ENCODE results near the gene NUAK1.
A peak's percentile ranks its signal among the peaks of the same experiment; 100 is the strongest.

NUAK1 gene

DNA sequence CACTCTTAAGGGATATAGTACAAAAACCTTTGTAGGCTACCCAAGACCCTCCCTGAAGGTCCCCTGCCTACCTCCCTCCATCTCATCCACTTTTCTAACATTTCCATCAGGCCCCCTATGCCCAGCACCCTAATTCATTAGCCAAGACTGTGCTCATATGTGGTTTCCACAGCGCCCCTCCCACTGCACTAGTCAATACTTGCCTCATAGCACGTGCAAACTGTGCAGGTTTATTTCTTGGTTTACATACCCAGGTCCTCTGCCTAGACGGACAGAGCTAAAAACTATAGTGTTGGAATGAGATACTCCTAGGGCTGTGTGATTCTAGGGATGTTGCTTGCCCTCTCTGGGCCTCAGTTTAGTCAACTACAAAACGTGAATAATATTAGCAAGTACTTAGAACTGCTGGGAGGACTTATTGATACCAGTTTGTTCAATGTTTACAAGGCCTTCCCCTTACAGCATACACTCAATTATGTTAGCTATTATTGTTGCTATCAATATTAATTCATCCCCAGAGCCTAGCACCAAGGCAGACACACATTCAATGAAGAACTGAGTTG is 50.4 kb downstream of the NUAK1 start:
- no peak for DNase-seq (ENCODE audit: low read depth, low spot score)
- TF ChIP-seq, protein P1, sequence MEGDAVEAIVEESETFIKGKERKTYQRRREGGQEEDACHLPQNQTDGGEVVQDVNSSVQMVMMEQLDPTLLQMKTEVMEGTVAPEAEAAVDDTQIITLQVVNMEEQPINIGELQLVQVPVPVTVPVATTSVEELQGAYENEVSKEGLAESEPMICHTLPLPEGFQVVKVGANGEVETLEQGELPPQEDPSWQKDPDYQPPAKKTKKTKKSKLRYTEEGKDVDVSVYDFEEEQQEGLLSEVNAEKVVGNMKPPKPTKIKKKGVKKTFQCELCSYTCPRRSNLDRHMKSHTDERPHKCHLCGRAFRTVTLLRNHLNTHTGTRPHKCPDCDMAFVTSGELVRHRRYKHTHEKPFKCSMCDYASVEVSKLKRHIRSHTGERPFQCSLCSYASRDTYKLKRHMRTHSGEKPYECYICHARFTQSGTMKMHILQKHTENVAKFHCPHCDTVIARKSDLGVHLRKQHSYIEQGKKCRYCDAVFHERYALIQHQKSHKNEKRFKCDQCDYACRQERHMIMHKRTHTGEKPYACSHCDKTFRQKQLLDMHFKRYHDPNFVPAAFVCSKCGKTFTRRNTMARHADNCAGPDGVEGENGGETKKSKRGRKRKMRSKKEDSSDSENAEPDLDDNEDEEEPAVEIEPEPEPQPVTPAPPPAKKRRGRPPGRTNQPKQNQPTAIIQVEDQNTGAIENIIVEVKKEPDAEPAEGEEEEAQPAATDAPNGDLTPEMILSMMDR (IDR thresholded peaks at IDR 0.05; ENCODE audit: low read depth, low read length), result no peak
- in situ Hi-C loops (cut with HindIII; ENCODE audit: low sequenced_read_pairs), result no loop called here
- H3K4me3 ChIP-seq (ENCODE audit: low read depth, low read length), result no peak overlapping the region

DNA sequence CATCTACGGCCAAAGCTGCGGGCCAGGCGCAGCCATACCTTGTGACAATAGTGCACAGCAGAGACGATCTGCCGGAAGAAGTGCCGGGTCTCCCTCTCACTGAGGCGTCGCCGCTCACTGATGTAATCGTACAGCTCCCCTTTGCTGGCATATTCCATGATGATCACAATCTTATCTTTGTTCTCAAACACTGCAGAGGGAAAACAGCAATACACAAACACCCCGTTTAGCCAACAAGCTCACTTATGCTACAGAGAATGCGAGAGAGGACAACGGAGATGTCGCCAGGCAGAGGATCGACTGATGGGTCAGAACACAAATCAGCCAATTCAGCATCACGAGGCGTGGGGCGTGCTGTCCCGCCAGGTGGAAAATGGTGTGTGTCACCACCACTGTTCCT is 52.1 kb downstream of the NUAK1 start:
- H3K4me3 ChIP-seq (ENCODE audit: low read depth, low read length), result no peak overlapping the region
- TF ChIP-seq, protein P1 (IDR thresholded peaks at IDR 0.05; ENCODE audit: low read depth, low read length), result no peak
- in situ Hi-C loops (cut with HindIII; ENCODE audit: low sequenced_read_pairs), result no loop called here
- DNase-seq (ENCODE audit: low read depth, low spot score), result no peak

DNA sequence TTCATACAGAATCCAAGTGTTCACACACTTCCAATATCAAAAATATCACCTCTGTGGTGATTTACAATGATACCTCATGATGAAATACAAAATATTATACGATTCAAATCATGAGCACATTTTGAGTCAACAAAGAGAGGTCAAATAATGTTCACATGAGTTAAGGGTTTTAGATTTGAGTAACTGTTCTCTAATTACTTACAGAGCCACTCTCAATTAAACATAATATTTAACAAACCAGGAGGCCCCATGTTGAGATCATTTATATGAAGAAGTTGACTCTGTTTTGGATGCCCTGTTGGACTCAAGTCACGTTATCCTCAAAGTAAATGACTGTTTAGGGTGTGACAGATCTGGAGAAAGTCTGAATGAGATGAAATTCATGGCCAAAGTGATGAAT is 53.5 kb downstream of the NUAK1 start:
- in situ Hi-C loops (cut with HindIII; ENCODE audit: low sequenced_read_pairs), result no loop called here
- TF ChIP-seq, protein P1 (IDR thresholded peaks at IDR 0.05; ENCODE audit: low read depth, low read length), result no peak
- H3K4me3 ChIP-seq (ENCODE audit: low read depth, low read length), result no peak overlapping the region
- no peak for DNase-seq (ENCODE audit: low read depth, low spot score)

DNA sequence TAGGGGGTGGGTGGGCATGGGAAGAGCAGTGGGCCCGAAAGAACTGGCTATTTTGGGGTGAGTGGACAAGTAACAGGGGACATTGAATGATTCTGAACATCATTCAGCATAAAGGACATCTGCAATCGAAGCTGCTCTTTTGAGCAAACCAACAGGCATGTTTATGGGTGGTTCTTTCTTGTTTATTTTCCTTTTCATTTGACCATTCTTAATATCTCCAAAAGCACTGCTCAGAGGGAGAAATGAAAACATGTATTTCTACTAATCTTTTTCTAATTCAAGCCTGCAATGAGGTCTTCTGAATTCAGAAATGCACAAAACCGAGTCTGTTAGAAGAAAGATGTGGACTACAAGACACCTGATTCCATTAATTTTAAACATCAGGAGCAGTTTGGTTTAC is 54.0 kb downstream of the NUAK1 start:
- TF ChIP-seq, protein P1 (IDR thresholded peaks at IDR 0.05; ENCODE audit: low read depth, low read length), result no peak

DNA sequence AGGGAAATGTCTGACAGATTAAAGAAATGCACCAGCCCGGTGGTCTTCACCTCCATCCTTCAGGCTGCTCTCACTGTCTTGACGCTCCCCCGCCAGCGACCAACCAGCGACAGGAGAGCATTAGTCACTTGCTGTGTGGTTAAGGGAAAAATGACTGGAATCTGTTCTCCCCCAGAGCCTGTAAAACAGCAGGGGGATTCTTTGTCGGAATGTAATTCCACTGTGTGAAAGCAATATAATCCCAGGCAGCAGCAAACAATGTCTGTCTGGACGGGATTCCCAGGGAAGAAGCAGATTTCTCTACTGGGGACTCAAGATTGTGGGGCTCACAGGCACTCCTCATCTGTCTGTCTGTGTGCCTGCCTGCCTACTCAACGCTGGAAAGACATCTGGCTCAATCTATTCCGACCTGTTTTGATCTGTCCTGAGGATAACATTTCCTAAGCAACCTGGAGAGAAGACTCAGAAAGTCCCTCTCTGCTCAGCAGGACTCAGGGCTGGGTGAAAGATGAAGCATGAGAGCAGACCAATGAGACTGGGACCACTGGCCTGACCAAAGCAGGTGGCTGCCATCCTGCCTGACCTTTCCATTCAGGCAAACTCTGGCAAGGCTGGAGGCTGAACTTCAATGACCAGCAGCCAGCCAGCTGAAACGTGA is 54.6 kb downstream of the NUAK1 start:
- H3K4me3 ChIP-seq (ENCODE audit: low read depth, low read length), result no peak overlapping the region
- DNase-seq (ENCODE audit: low read depth, low spot score), result peak; percentile 97
- TF ChIP-seq, protein P1 (IDR thresholded peaks at IDR 0.05; ENCODE audit: low read depth, low read length), result no peak
- in situ Hi-C loops (cut with HindIII; ENCODE audit: low sequenced_read_pairs), result no loop called here

More for the DNA sequence above, 54.0 kb downstream of the NUAK1 start:
- no peak for DNase-seq (ENCODE audit: low read depth, low spot score)
- in situ Hi-C loops (cut with HindIII; ENCODE audit: low sequenced_read_pairs), result no loop called here
- no peak overlapping the region for H3K4me3 ChIP-seq (ENCODE audit: low read depth, low read length)

DNA sequence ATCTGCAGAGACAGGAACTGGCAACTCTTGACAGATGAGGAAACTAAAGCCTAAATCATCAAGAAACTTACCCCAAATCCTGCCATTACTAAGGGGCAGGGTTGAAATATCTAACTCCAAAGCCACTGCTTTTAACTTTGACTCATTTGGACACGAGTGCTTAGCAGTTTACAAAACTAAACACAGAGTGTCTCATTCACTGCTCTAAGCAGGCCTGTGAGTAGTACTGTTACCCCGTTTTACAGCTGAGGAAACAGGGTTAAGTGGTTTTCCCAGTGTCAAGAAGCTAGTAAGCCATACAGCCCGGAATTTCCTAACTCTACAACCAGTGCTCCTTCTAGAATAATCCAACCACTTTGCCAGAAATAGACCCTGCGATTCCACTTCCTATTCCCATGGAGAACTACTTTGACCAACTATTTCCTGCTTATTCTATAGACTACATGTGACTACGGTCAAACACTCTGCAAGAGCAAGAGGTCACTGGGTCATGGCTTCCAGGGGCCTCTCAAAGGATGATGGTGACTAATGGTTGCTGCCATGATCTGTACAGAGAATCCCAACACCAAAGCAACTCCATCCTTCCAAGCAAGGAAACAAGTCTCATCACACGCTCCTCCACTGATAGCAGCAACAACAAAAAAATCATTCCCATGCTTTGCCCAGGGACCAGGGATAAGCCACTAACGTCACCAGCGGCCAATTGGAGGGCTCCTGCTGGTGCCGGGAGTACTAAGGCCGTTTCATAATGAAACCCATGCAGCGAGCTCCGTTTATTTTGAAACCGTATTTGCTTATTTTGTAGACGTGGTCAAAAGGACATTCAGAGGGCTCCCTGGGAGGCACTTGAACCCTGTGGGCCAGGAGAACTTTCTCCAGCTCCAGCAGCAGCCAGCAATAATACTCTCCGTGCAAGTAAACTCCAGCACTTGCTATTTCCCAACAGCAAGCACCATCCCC is 56.3 kb downstream of the NUAK1 start:
- in situ Hi-C loops (cut with HindIII; ENCODE audit: low sequenced_read_pairs), result no loop called here
- DNase-seq (ENCODE audit: low read depth, low spot score), result peak; percentile 95
- TF ChIP-seq, protein P1 (IDR thresholded peaks at IDR 0.05; ENCODE audit: low read depth, low read length), result no peak
- H3K4me3 ChIP-seq (ENCODE audit: low read depth, low read length), result no peak overlapping the region
